Peyer's patch (tissue), 4 donors: ENCODE results near the gene KLHL22. TPM values are rescaled to one million over a fixed set of nuclear protein-coding genes. Genes with fewer than 3 reads are reported as not detected.

Source experiments
- DNase-seq, 3 donors: peaks; one replicate each; pipeline ENCODE4 v3.0.0-alpha.2; 2017 to 2019
- H3K27ac ChIP-seq, 4 donors: fragments of 200-600 bp; sonication (generic); one replicate each; pipeline ENCODE4 v1.5.1; 2016 to 2019
- H3K27me3 ChIP-seq, 2 donors: fragments of 200-600 bp; sonication (generic); one replicate each; pipeline ENCODE4 v1.5.1; 2019
- H3K36me3 ChIP-seq, 3 donors: fragments of 200-600 bp; sonication (generic); one replicate each; pipeline ENCODE4 v1.5.1; 2016 to 2019
- H3K4me1 ChIP-seq, 4 donors: fragments of 200-600 bp; sonication (generic); one replicate each; pipeline ENCODE4 v1.5.1; 2016 to 2019
- H3K4me3 ChIP-seq, 4 donors: fragments of 200-600 bp; sonication (generic); 1 replicate in 3 of 4; 2 replicates in 1 of 4; pipeline ENCODE4 v1.5.1; 2016 to 2019; ENCODE audit warnings: mild to moderate bottlenecking in 1 of 4
- H3K9me3 ChIP-seq, 4 donors: fragments of 200-600 bp; sonication (generic); one replicate each; pipeline ENCODE4 v1.5.1; 2016 to 2019; ENCODE audit warnings: mild to moderate bottlenecking in 1 of 4
- CTCF ChIP-seq, 6 experiments: fragments of 450-650 bp in 4 of 6; fragments of 200-600 bp in 2 of 6; sonication (generic) in 1 of 6; IDR thresholded peaks; one replicate each; pipeline ENCODE4 v1.5.1; 2017 to 2019; ENCODE audit warnings: antibody characterized with exemption in 6 of 6, mild to moderate bottlenecking in 3 of 6, moderate library complexity in 1 of 6
- POLR2A ChIP-seq, 2 donors: fragments of 450-650 bp; IDR thresholded peaks; one replicate each; pipeline ENCODE4 v1.5.1; 2017; ENCODE audit warnings: antibody characterized with exemption in 2 of 2, mild to moderate bottlenecking in 2 of 2, moderate library complexity in 2 of 2
- total RNA-seq, 4 donors: library from RNA; depleted of rRNA; stranded (reverse); fragments of >200 nt; gene quantifications; one replicate each; pipeline ENCODE4 v1.1.0, GENCODE V29; 2016

Gene KLHL22
- total RNA-seq, 4 donors from 2014 or later, result 12.6 to 23.9 (median 19.2) TPM

GRCh38 chr22:20406686-20407408 is 88.7 kb downstream of the KLHL22 start:
- H3K9me3 ChIP-seq, result no peaks in the 10 kb centered on the region
- peaks cover 0 to 26% (median 0%) of the 10 kb centered on the region in 3 donors for H3K36me3 ChIP-seq
- H3K27me3 ChIP-seq, result no peaks in the 10 kb centered on the region
- no peak overlapping the region for H3K4me3 ChIP-seq
- TF ChIP-seq CTCF (IDR thresholded peaks at IDR 0.05) (no peak), POLR2A (IDR thresholded peaks at IDR 0.05) (no peak)
- peak in 2 of 3 donors; percentile 7 to 17 for DNase-seq
- no peaks in the 10 kb centered on the region for H3K4me1 ChIP-seq
- no peak overlapping the region for H3K27ac ChIP-seq

- no peak overlapping the region for H3K27ac ChIP-seq
- no peak for DNase-seq
- H3K27me3 ChIP-seq, result no peaks in the 10 kb centered on the region
- H3K4me1 ChIP-seq, result no peaks in the 10 kb centered on the region
- TF ChIP-seq CTCF (IDR thresholded peaks at IDR 0.05), result no peak
- no peak for TF ChIP-seq POLR2A (IDR thresholded peaks at IDR 0.05)
- no peaks in the 10 kb centered on the region for H3K9me3 ChIP-seq
- no peak overlapping the region for H3K4me3 ChIP-seq
- peaks cover 0 to 26% (median 0%) of the 10 kb centered on the region in 3 donors for H3K36me3 ChIP-seq
Measured at GRCh38 chr22:20405931-20406685, 89.5 kb downstream of the KLHL22 start.

- Histone ChIP-seq H3K4me3 (no peak overlapping the region), H3K36me3 (peaks cover 0 to 30% (median 0%) of the 10 kb centered on the region in 3 donors), H3K4me1 (no peaks in the 10 kb centered on the region), H3K27me3 (no peaks in the 10 kb centered on the region), H3K9me3 (no peaks in the 10 kb centered on the region), H3K27ac (no peak overlapping the region)
- TF ChIP-seq POLR2A (IDR thresholded peaks at IDR 0.05) (no peak), CTCF (IDR thresholded peaks at IDR 0.05) (no peak)
- no peak for DNase-seq
Measured at GRCh38 chr22:20405291-20405930, 90.2 kb downstream of the KLHL22 start.

GRCh38 chr22:20404881-20405280 is 90.7 kb downstream of the KLHL22 start:
- H3K4me3 ChIP-seq, result no peak overlapping the region
- no peak for DNase-seq
- no peaks in the 10 kb centered on the region for H3K9me3 ChIP-seq
- TF ChIP-seq POLR2A (IDR thresholded peaks at IDR 0.05), result no peak
- TF ChIP-seq CTCF (IDR thresholded peaks at IDR 0.05), result no peak
- H3K27me3 ChIP-seq, result no peaks in the 10 kb centered on the region
- no peaks in the 10 kb centered on the region for H3K4me1 ChIP-seq
- H3K36me3 ChIP-seq, result peaks cover 0 to 30% (median 0%) of the 10 kb centered on the region in 3 donors
- H3K27ac ChIP-seq, result no peak overlapping the region

- TF ChIP-seq POLR2A (IDR thresholded peaks at IDR 0.05), result no peak
- no peak for TF ChIP-seq CTCF (IDR thresholded peaks at IDR 0.05)
- Histone ChIP-seq H3K27me3 (no peaks in the 10 kb centered on the region), H3K9me3 (no peaks in the 10 kb centered on the region), H3K27ac (no peak overlapping the region), H3K4me1 (no peaks in the 10 kb centered on the region), H3K36me3 (peaks cover 0 to 30% (median 0%) of the 10 kb centered on the region in 3 donors), H3K4me3 (no peak overlapping the region)
- DNase-seq, result no peak
Measured at GRCh38 chr22:20403779-20404140, 91.8 kb downstream of the KLHL22 start.
